PC-9 (cell line): ENCODE measurements around the gene NCDN. TPM values are rescaled to one million over a fixed set of nuclear protein-coding genes. Genes with fewer than 3 reads are reported as not detected.

Source experiments
- BruUV-seq: library from RNA; stranded (reverse); fragments of 400-500 nt; replicated peaks from 2 replicates; lab custom pipeline; 2021; lab: Mats Ljungman, UMichigan
- CTCF ChIA-PET: fragments of 300-600 bp; sonication (Branson Sonifier 250); formaldehyde crosslinking; loops from one replicate; lab custom pipeline; 2022; ENCODE audit warnings: antibody characterized with exemption; lab: Charles Lee
- POLR2A ChIA-PET: fragments of 300-600 bp; sonication (Branson Sonifier 250); formaldehyde crosslinking; loops from one replicate; lab custom pipeline; 2022; ENCODE audit warnings: antibody characterized with exemption; ENCODE audit not compliant: unreplicated experiment; lab: Charles Lee
- DNase-seq, 2 experiments: peaks; one replicate each; pipeline versions ENCODE4 v3.0.0 to v3.0.0-alpha.2; 2015 to 2022; ENCODE audit warnings: mixed read lengths in 1 of 2
- H2AFZ ChIP-seq: fragments of 200-600 bp; sonication (generic); 2 replicates; pipeline ENCODE4 v1.8.1; 2017; ENCODE audit warnings: antibody characterized with exemption
- H3F3A ChIP-seq: fragments of 200-600 bp; sonication (generic); 2 replicates; pipeline ENCODE4 v1.8.1; 2017; ENCODE audit warnings: antibody characterized with exemption, mild to moderate bottlenecking, low read depth; ENCODE audit not compliant: insufficient read depth
- H3K27ac ChIP-seq: fragments of 200-600 bp; sonication (generic); 2 replicates; pipeline ENCODE4 v1.6.1; 2016; ENCODE audit warnings: mixed run types
- H3K27me3 ChIP-seq: fragments of 200-600 bp; sonication (generic); 2 replicates; pipeline ENCODE4 v1.6.1; 2016; ENCODE audit warnings: low read depth, mixed run types; ENCODE audit not compliant: insufficient read depth
- H3K36me3 ChIP-seq: fragments of 200-600 bp; sonication (generic); 2 replicates; pipeline ENCODE4 v1.6.1; 2016; ENCODE audit warnings: low read depth, mixed run types
- H3K4me1 ChIP-seq: fragments of 200-600 bp; sonication (generic); replicated peaks from 2 replicates; pipeline ENCODE4 v1.6.1; 2016; ENCODE audit warnings: mixed run types; ENCODE audit not compliant: insufficient read depth
- H3K4me2 ChIP-seq: fragments of 200-600 bp; sonication (generic); 2 replicates; pipeline ENCODE4 v1.6.1; 2017; ENCODE audit warnings: mixed run types
- H3K4me3 ChIP-seq: fragments of 200-600 bp; sonication (generic); 2 replicates; pipeline ENCODE4 v1.6.1; 2016; ENCODE audit warnings: mixed run types
- H3K79me2 ChIP-seq: fragments of 200-600 bp; sonication (generic); 2 replicates; pipeline ENCODE4 v1.6.1; 2017; ENCODE audit warnings: low read depth, mixed run types
- H3K9me2 ChIP-seq: fragments of 200-600 bp; sonication (generic); 2 replicates; pipeline ENCODE4 v1.8.1; 2017; ENCODE audit warnings: mild to moderate bottlenecking; ENCODE audit not compliant: insufficient read depth
- H3K9me3 ChIP-seq: fragments of 200-600 bp; sonication (generic); 2 replicates; pipeline ENCODE4 v1.8.1; 2016; ENCODE audit warnings: low read depth; ENCODE audit not compliant: insufficient read depth
- H4K20me1 ChIP-seq: fragments of 200-600 bp; sonication (generic); 2 replicates; pipeline ENCODE4 v1.8.1; 2017; ENCODE audit not compliant: insufficient read depth
- CTCF ChIP-seq: fragments of 200-600 bp; sonication (generic); conservative IDR thresholded peaks from 2 replicates; pipeline ENCODE4 v1.6.1; 2017; ENCODE audit warnings: mixed run types, antibody characterized with exemption, mild to moderate bottlenecking, moderate library complexity
- EZH2 ChIP-seq: fragments of 200-600 bp; sonication (generic); IDR thresholded peaks from 2 replicates; pipeline ENCODE4 v1.8.0; 2017; ENCODE audit warnings: antibody characterized with exemption, low read depth
- intact Hi-C: fragments of 100-400 bp; cut with micrococcal nuclease; formaldehyde crosslinking; loops from one replicate; pipeline ENCODE4 v1.10.0; 2022; ENCODE audit not compliant: unreplicated experiment
- total RNA-seq: library from RNA; stranded (reverse); gene quantifications from 2 replicates; pipeline ENCODE4 v1.2.3, GENCODE V29; 2021

Gene NCDN
- total RNA-seq, 1 experiment from 2014 or later = 26.6 TPM

DNA sequence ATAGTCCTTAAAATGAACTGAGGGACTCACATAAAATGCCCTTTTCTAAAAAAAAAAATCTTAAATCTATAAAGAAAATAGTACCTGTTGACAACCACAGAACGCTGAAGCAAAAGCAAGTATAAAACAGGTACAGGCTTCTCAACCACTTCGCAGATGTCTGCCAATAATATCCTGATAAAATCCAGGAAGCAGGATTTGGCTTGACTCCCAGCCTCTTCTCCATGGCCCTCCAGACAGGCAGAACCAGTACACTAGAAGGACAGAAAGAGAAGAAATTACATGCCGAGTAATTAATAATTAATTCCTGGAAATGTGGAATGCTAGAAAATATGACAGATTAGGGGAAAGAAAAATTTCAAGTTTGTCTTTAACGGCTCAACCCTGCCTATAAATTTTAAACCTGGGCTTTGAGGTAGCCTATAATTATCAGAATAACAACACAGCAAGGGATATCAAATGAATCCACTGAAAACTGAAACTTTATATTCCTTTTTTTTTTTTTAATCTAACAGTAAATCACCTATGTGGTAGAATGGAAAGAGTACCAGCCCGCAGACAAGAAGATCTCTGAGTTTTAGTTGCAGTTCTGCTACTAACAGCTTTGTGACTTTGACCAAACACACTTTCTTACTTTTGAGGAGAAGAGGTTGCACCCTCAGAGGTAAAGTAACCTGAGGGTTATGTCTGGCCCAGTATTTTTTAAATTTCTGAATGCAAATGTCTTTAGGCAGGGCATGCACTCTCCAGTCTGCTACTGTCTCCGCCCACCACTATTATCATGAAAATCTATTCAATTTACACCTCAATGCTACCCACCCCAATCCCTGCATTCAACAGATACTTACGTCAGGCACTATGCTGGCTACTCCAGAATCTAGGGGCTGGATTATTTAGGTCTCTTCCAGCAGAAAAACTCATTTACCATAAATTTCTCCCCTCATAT, 3.1 kb upstream of the NCDN start:
- Histone ChIP-seq H3K9me2 (no peaks in the 10 kb centered on the region), H3K27me3 (no peaks in the 10 kb centered on the region), H3K79me2 (peaks cover 42% of the 10 kb centered on the region), H3K36me3 (peaks cover 20% of the 10 kb centered on the region; the same call in 1 of the 2 replicates), H3K9me3 (no peaks in the 10 kb centered on the region), H3K4me3 (no peak overlapping the region), H2AFZ (no peak overlapping the region), H4K20me1 (peaks cover 22% of the 10 kb centered on the region), H3K4me2 (no peak overlapping the region), H3F3A (no peaks in the 10 kb centered on the region), H3K4me1 (peaks cover 10% of the 10 kb centered on the region), H3K27ac (no peak overlapping the region)
- intact Hi-C loops = loop anchor here (5.0 kb wide), 1 partner anchor 362 kb away; the partner anchor contains the start of gene SFPQ
- POLR2A ChIA-PET = no interaction called here
- TF ChIP-seq EZH2 (no peak), CTCF (no peak)
- no TSS peak for BruUV-seq
- CTCF ChIA-PET = no interaction called here
- no peak for DNase-seq

DNA sequence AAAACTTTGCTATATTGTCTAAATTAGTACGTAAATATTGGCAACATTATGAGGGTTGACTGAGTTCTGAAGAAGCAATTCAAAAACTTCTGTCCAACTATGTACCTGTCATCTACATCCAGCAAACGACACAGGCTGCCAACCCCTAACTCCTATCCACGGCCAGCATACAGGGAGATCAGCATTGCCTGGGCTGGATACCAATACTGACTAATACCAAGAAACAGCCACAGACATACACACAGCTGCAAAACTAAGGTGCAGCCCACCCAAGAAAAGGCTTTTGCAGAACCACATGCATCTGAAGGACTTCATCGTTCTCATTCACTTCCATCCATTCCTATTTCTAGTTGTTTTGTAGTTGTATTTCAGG, 2.4 kb upstream of the NCDN start:
- Histone ChIP-seq H3F3A (no peaks in the 10 kb centered on the region), H3K4me3 (no peak overlapping the region), H3K36me3 (peaks cover 18% of the 10 kb centered on the region; the same call in 1 of the 2 replicates), H3K9me3 (no peaks in the 10 kb centered on the region), H3K4me2 (peak overlapping the region; percentile 82; the same call in 1 of the 2 replicates), H3K79me2 (peaks cover 42% of the 10 kb centered on the region), H2AFZ (no peak overlapping the region), H3K27ac (no peak overlapping the region), H3K9me2 (no peaks in the 10 kb centered on the region), H3K27me3 (no peaks in the 10 kb centered on the region), H4K20me1 (peaks cover 15% of the 10 kb centered on the region; the same call in 1 of the 2 replicates), H3K4me1 (peaks cover 10% of the 10 kb centered on the region)
- TF ChIP-seq EZH2 (no peak), CTCF (no peak)
- no peak for DNase-seq
- intact Hi-C loops = loop anchor here (5.0 kb wide), 1 partner anchor 363 kb away; the partner anchor contains the start of gene SFPQ
- ChIA-PET CTCF (interaction anchor here (1.6 kb wide), 1 partner anchor 9 kb away, joined by 9 read pairs; no protein-coding TSS in a partner anchor), POLR2A (no interaction called here)
- BruUV-seq = no TSS peak

- BruUV-seq = no TSS peak
- Histone ChIP-seq H4K20me1 (peaks cover 13% of the 10 kb centered on the region; the same call in 1 of the 2 replicates), H3K9me2 (no peaks in the 10 kb centered on the region), H3K79me2 (peaks cover 42% of the 10 kb centered on the region), H3K27ac (no peak overlapping the region), H3K4me3 (peak overlapping the region; percentile 64), H3K36me3 (peaks cover 16% of the 10 kb centered on the region; the same call in 1 of the 2 replicates), H3F3A (no peaks in the 10 kb centered on the region), H2AFZ (no peak overlapping the region), H3K4me2 (peak overlapping the region; percentile 82), H3K4me1 (peaks cover 10% of the 10 kb centered on the region), H3K27me3 (no peaks in the 10 kb centered on the region), H3K9me3 (no peaks in the 10 kb centered on the region)
- intact Hi-C loops = loop anchor here (2.0 to 5.0 kb wide), 2 partner anchors 364 to 697 kb away; partner anchors contain the start of genes SFPQ and SMIM12
- ChIA-PET POLR2A (interaction anchor here (0.5 kb wide), 1 partner anchor 214 kb away, joined by 3 read pairs; the partner anchor contains the start of gene CLSPN), CTCF (interaction anchor here (0.6 to 2.1 kb wide), 5 partner anchors 9 to 406 kb away, joined by 3 to 9 read pairs (median 6); no protein-coding TSS in a partner anchor)
- no peak for TF ChIP-seq EZH2
- no peak for TF ChIP-seq CTCF
- DNase-seq = no peak
Measured at GRCh38 chr1:35555601-35556477, 1.8 kb upstream of the NCDN start.
